Type B pancreatic cell (in vitro differentiated cells): Measurements from ENCODE around the gene NCEH1. TPM values are rescaled to one million over a fixed set of nuclear protein-coding genes. Genes with fewer than 3 reads are reported as not detected.
"Not testable (repeated sequence)": the region's sequence is repeated elsewhere in the genome, so short reads cannot be mapped to it uniquely, and the experiment has no call there.

ENCODE experiments used
- DNase-seq: peaks from one replicate; pipeline ENCODE4 v3.0.0; 2021; ENCODE audit warnings: mixed read lengths; ENCODE audit not compliant: unreplicated experiment; ENCODE audit errors: extremely low spot score
- H3K27ac Mint-ChIP-seq: 2 replicates; pipeline ENCODE4 v1.8.0; 2021; ENCODE audit warnings: mild to moderate bottlenecking, mixed read lengths
- H3K27me3 Mint-ChIP-seq: 2 replicates; pipeline ENCODE4 v1.8.0; 2021; ENCODE audit warnings: mixed read lengths
- H3K36me3 Mint-ChIP-seq: 2 replicates; pipeline ENCODE4 v1.8.0; 2021; ENCODE audit warnings: mixed read lengths
- H3K4me1 Mint-ChIP-seq: one replicate; pipeline ENCODE4 v1.8.0; 2021; ENCODE audit warnings: mixed read lengths; ENCODE audit not compliant: unreplicated experiment
- H3K4me3 Mint-ChIP-seq: 2 replicates; pipeline ENCODE4 v1.8.0; 2021; ENCODE audit warnings: mild to moderate bottlenecking, mixed read lengths
- H3K9me3 Mint-ChIP-seq: 2 replicates; pipeline ENCODE4 v1.8.0; 2021; ENCODE audit warnings: mixed read lengths
- long read RNA-seq: library from polyadenylated mRNA; unstranded; transcript quantifications from one replicate; pipeline ENCODE4 v2.0.0, GENCODE V29; 2020
- total RNA-seq: library from RNA; stranded (reverse); gene quantifications from 2 replicates; pipeline ENCODE4 v1.2.1, GENCODE V29; 2021; ENCODE audit warnings: low replicate concordance
- TF ChIP-seq, protein P1 (sequence below): fragments of 200-600 bp; sonication (generic); conservative IDR thresholded peaks from 2 replicates; pipeline ENCODE4 v1.5.0; 2021; ENCODE audit warnings: antibody characterized with exemption, mild to moderate bottlenecking

The NCEH1 gene, protein sequence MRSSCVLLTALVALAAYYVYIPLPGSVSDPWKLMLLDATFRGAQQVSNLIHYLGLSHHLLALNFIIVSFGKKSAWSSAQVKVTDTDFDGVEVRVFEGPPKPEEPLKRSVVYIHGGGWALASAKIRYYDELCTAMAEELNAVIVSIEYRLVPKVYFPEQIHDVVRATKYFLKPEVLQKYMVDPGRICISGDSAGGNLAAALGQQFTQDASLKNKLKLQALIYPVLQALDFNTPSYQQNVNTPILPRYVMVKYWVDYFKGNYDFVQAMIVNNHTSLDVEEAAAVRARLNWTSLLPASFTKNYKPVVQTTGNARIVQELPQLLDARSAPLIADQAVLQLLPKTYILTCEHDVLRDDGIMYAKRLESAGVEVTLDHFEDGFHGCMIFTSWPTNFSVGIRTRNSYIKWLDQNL
- 7.0 and 9.0 TPM in 2 replicates for total RNA-seq
- long read RNA-seq, full-length matches to known transcripts, result 2 of 5 reads
- long read RNA-seq, partial matches to known transcripts, result 0 of 5 reads
- long read RNA-seq, other reads (novel, unspliced or antisense), result 3 of 5 reads

DNA sequence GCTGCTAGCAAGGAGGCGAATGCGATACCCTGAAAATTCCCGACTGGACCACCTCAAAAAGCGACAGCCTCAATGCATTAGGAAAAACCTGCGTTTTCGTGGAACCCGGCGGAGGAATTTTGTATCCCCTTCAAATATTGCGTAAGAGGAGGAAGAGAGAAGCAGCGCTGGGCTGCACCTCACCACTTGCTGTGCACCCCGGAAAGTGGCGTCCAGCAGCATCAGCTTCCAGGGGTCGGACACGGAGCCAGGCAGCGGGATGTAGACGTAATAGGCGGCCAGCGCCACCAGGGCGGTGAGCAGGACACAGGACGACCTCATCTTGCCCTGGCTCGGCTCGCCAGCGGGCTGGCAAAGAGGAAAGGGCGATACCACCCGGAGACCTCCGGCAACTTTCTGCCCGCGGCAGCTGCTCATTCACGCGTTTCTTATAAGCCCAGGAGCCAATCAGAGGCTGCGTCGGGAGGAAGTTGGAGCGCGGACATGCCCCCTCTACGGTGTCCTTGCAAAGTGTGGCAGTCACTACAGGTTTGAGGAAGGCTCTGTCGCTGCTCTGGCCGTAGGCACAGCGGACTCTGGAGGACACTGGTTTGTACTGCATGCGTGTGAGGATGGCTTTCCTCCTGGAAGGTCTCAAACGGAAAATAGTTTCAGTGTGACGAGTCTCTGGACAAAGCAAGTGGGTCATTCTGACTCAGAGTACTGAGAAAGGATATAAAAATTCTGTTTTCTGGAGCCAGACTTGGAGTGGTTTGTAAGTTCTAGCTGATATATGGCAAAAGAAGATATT lies at the start of gene NCEH1:
Gene NCEH1, minus strand, starts transcription at position 404 of the 790 bp plus-strand sequence. Its CDS starts 83 bp downstream, at position 321.
- DNase-seq, result peak; percentile 80
- Mint-ChIP-seq H3K27me3 (no peaks in the 10 kb centered on the region), H3K36me3 (no peaks in the 10 kb centered on the region), H3K9me3 (no peaks in the 10 kb centered on the region), H3K4me3 (peak within 1 kb of the TSS; percentile 96), H3K27ac (peak within 1 kb of the TSS; percentile 86), H3K4me1 (peaks cover 18% of the 10 kb centered on the region)
- TF ChIP-seq, protein P1, sequence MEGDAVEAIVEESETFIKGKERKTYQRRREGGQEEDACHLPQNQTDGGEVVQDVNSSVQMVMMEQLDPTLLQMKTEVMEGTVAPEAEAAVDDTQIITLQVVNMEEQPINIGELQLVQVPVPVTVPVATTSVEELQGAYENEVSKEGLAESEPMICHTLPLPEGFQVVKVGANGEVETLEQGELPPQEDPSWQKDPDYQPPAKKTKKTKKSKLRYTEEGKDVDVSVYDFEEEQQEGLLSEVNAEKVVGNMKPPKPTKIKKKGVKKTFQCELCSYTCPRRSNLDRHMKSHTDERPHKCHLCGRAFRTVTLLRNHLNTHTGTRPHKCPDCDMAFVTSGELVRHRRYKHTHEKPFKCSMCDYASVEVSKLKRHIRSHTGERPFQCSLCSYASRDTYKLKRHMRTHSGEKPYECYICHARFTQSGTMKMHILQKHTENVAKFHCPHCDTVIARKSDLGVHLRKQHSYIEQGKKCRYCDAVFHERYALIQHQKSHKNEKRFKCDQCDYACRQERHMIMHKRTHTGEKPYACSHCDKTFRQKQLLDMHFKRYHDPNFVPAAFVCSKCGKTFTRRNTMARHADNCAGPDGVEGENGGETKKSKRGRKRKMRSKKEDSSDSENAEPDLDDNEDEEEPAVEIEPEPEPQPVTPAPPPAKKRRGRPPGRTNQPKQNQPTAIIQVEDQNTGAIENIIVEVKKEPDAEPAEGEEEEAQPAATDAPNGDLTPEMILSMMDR, result peak; percentile 78

DNA sequence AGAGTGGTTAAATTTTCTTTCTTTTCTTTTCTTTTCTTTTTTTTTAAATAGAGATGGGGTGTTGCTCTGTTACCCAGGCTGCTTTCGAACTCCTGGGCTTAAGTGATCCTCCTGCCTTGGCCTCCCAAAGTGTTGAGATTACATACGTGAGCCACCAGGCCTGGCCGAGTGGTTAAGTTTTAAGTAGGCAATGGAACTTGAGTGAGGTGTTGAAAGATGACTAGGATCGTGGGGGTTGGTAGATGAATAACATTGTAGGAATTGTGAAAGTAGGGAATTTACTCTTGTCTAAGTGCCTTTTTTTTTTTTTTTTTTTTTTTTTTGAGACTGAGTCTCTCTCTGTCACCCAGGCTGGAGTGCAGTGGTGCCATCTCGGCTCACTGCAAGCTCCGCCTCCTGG lies 49.5 kb upstream of the NCEH1 start:
- not testable (repeated sequence) for H3K4me1 Mint-ChIP-seq, H3K27me3 Mint-ChIP-seq, H3K9me3 Mint-ChIP-seq, H3K4me3 Mint-ChIP-seq, DNase-seq, H3K27ac Mint-ChIP-seq
- H3K36me3 Mint-ChIP-seq, result peaks cover 27% of the 10 kb centered on the region

DNA sequence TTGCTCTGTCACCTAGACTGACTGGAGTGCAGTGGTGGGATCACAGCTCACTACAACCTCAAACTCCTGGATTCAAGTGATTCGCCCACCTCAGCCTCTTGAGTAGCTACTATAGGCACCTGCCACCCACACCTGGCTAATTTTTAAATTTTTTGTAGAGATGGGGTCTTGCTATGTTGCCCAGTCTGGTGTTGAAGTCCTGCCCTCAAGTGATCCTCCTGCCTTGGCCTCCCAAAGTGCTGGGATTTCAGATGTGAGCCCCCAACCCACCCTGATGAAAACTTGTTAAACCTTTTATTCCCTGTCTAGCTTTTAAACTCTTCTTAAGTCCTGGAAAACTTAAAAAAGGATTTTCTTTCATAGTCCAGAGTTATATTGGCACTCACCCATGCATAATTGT lies 42.3 kb upstream of the NCEH1 start:
- DNase-seq, result no peak
- H3K36me3 Mint-ChIP-seq, result peaks cover 24% of the 10 kb centered on the region
- peaks cover 20% of the 10 kb centered on the region for H3K4me1 Mint-ChIP-seq
- H3K27ac Mint-ChIP-seq, result no peak overlapping the region
- H3K27me3 Mint-ChIP-seq, result no peaks in the 10 kb centered on the region
- H3K9me3 Mint-ChIP-seq, result no peaks in the 10 kb centered on the region
- H3K4me3 Mint-ChIP-seq, result no peak overlapping the region
- TF ChIP-seq, protein P1, result no peak

DNA sequence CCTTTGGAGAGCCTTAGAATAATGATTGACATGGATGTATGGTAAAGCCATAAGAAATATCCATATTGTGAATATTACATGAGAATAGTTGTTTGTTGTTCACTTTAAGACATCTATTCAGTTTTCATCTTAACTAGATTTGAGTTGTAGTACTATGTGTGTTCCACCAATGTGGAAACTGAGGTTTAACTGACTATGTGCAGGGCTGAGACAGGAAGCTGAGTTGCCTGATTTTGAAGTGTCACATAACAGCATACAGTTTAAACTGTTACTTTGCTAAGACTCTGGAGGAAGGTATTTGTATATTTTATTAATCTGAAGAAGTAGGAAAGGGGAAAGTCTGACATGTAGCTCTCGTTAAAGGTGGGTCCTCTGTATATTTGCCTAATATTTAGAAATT lies 41.8 kb upstream of the NCEH1 start:
- DNase-seq, result no peak
- Mint-ChIP-seq H3K36me3 (peaks cover 24% of the 10 kb centered on the region), H3K4me1 (peaks cover 20% of the 10 kb centered on the region), H3K4me3 (peak overlapping the region; percentile 98), H3K27me3 (no peaks in the 10 kb centered on the region), H3K9me3 (no peaks in the 10 kb centered on the region), H3K27ac (no peak overlapping the region)
- TF ChIP-seq, protein P1, result no peak

DNA sequence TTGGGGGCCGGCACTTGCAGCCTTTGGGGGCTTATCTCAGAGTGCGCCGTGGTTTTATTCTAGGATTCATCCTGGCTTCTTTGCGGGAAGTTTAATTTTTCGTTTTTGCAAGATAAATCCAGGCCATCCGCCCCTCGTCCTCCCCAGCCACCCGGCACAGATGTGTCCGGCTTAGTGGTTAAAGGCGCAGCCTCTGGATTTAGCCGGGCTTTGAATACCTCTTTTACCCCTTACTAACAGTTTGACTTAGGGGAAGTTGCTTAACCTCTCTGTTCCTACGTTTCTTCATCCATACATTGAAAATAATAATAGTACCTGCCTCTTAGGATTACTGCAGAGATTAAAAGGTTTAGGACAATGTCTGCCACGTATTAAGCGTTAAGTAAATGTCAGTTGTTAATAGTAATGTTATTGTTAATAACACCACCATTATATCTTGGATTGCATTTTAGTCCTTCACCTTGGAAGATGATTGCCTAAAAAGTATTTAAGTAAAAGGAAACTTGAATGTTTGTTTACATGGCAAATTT lies 40.4 kb upstream of the NCEH1 start:
- no peaks in the 10 kb centered on the region for H3K27me3 Mint-ChIP-seq
- TF ChIP-seq, protein P1, result no peak
- peak overlapping the region; percentile 96 for H3K27ac Mint-ChIP-seq
- H3K4me3 Mint-ChIP-seq, result peak overlapping the region; percentile 98
- peaks cover 20% of the 10 kb centered on the region for H3K4me1 Mint-ChIP-seq
- DNase-seq, result no peak
- peaks cover 19% of the 10 kb centered on the region for H3K36me3 Mint-ChIP-seq
- no peaks in the 10 kb centered on the region for H3K9me3 Mint-ChIP-seq
